Peyer's patch (tissue), 4 donors: ENCODE measurements around the gene DDX41. TPM values are rescaled to one million over a fixed set of nuclear protein-coding genes. Genes with fewer than 3 reads are reported as not detected.

Experiments used
- DNase-seq, 3 donors: peaks; one replicate each; pipeline ENCODE4 v3.0.0-alpha.2; 2017 to 2019
- H3K27ac ChIP-seq, 4 donors: fragments of 200-600 bp; sonication (generic); one replicate each; pipeline ENCODE4 v1.5.1; 2016 to 2019
- H3K27me3 ChIP-seq, 2 donors: fragments of 200-600 bp; sonication (generic); one replicate each; pipeline ENCODE4 v1.5.1; 2019
- H3K36me3 ChIP-seq, 3 donors: fragments of 200-600 bp; sonication (generic); one replicate each; pipeline ENCODE4 v1.5.1; 2016 to 2019
- H3K4me1 ChIP-seq, 4 donors: fragments of 200-600 bp; sonication (generic); one replicate each; pipeline ENCODE4 v1.5.1; 2016 to 2019
- H3K4me3 ChIP-seq, 4 donors: fragments of 200-600 bp; sonication (generic); 1 replicate in 3 of 4; 2 replicates in 1 of 4; pipeline ENCODE4 v1.5.1; 2016 to 2019; ENCODE audit warnings: mild to moderate bottlenecking in 1 of 4
- H3K9me3 ChIP-seq, 4 donors: fragments of 200-600 bp; sonication (generic); one replicate each; pipeline ENCODE4 v1.5.1; 2016 to 2019; ENCODE audit warnings: mild to moderate bottlenecking in 1 of 4
- POLR2A ChIP-seq, 2 donors: fragments of 450-650 bp; IDR thresholded peaks; one replicate each; pipeline ENCODE4 v1.5.1; 2017; ENCODE audit warnings: antibody characterized with exemption in 2 of 2, mild to moderate bottlenecking in 2 of 2, moderate library complexity in 2 of 2
- total RNA-seq, 4 donors: library from RNA; depleted of rRNA; stranded (reverse); fragments of >200 nt; gene quantifications; one replicate each; pipeline ENCODE4 v1.1.0, GENCODE V29; 2016
- TF ChIP-seq, protein P1 (sequence below), 6 experiments: fragments of 450-650 bp in 4 of 6; fragments of 200-600 bp in 2 of 6; sonication (generic) in 1 of 6; IDR thresholded peaks; one replicate each; pipeline ENCODE4 v1.5.1; 2017 to 2019; ENCODE audit warnings: antibody characterized with exemption in 6 of 6, mild to moderate bottlenecking in 3 of 6, moderate library complexity in 1 of 6

DDX41 gene
- total RNA-seq, 4 donors from 2014 or later: 103 to 168 (median 118) TPM

DNA sequence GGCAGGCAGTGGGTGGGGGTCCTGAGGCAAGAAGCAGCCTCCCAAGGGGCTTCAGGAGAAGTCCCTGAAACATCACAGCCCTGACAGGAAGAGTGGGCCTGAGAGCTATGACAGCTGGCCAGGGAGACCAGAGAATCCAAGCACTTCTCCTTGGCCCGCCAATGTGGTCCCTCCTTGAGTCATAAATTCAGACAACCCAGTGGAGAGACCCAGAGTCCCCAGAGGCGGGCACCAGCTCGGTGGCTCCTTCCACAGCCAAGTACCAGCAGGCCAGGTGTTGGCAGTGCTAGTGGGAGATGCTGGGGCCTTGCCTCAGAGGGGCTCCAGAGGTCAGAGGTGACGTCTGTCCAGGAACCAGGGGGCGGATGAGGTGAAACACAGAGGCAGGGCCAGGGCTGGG, 5.6 kb downstream of the DDX41 start:
- Histone ChIP-seq H3K27me3 (no peaks in the 10 kb centered on the region), H3K36me3 (peaks cover 0 to 54% (median 0%) of the 10 kb centered on the region in 3 donors), H3K27ac (peak overlapping the region in 3 of 4 donors; percentile 13 to 92 (median 74)), H3K4me1 (peaks cover 0 to 19% (median 13%) of the 10 kb centered on the region in 4 donors), H3K9me3 (no peaks in the 10 kb centered on the region), H3K4me3 (peak overlapping the region in 1 of 4 donors; percentile 57)
- DNase-seq: no peak
- TF ChIP-seq, protein P1, sequence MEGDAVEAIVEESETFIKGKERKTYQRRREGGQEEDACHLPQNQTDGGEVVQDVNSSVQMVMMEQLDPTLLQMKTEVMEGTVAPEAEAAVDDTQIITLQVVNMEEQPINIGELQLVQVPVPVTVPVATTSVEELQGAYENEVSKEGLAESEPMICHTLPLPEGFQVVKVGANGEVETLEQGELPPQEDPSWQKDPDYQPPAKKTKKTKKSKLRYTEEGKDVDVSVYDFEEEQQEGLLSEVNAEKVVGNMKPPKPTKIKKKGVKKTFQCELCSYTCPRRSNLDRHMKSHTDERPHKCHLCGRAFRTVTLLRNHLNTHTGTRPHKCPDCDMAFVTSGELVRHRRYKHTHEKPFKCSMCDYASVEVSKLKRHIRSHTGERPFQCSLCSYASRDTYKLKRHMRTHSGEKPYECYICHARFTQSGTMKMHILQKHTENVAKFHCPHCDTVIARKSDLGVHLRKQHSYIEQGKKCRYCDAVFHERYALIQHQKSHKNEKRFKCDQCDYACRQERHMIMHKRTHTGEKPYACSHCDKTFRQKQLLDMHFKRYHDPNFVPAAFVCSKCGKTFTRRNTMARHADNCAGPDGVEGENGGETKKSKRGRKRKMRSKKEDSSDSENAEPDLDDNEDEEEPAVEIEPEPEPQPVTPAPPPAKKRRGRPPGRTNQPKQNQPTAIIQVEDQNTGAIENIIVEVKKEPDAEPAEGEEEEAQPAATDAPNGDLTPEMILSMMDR (IDR thresholded peaks at IDR 0.05): no peak
- no peak for TF ChIP-seq POLR2A (IDR thresholded peaks at IDR 0.05)

DNA sequence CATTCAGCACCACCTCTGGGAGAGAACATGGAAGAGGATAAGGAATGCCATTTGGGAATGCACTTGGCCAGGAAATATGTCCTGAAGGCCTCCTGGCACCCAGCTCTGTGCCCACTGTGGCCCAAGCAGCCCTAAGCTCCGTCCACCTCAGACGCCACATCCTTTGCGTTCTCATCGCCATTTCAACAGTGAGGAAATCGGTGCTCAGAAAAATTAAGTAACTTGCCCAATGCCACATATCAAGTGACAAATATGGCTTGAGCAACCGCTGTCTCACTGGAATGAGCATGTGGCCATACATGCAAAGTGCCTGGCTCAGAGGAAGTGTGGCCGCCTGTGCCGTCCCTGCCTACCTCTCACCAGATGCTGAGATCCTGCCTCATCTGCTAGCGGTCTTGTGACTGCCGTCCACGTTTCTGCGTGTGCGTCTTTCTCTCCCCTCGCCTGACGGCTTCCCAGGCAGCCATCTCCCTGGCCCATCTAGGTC, 6.2 kb downstream of the DDX41 start:
- Histone ChIP-seq H3K27me3 (no peaks in the 10 kb centered on the region), H3K9me3 (no peaks in the 10 kb centered on the region), H3K4me3 (peak overlapping the region in 2 of 4 donors; percentile 47 to 57), H3K36me3 (peaks cover 0 to 52% (median 0%) of the 10 kb centered on the region in 3 donors), H3K4me1 (peaks cover 0 to 13% (median 7%) of the 10 kb centered on the region in 4 donors), H3K27ac (peak overlapping the region in 3 of 4 donors; percentile 13 to 92 (median 74))
- no peak for TF ChIP-seq POLR2A (IDR thresholded peaks at IDR 0.05)
- TF ChIP-seq, protein P1 (IDR thresholded peaks at IDR 0.05): no peak
- peak in 2 of 3 donors; percentile 81 to 85 for DNase-seq

DNA sequence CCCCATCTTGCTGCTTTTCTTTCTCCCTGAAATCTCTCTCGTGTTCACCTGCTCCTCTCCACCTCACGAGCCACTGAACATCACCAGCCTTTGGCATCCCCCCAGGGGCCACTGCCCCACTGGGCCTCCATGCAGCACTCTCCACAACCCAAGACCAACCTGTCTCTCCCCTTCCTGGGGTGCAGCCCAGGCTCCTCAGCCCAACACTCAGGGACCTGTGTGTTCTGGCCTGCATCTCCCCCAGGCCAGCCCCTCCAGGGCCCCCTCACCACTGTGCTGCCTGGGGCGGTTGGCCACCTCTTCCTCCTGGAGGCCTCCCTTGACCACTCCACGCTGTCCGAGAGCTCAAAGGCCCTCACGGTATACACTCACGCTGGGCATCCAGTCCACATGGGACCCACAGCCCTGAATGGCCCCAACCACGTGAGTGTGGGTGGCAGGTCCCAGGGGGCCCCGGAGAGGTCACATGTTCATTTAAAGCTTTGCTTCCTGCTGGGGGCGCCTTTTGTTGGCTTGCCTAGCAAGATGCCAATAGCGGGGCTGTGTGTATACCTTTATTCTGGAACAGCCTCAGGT, 6.7 kb downstream of the DDX41 start:
- TF ChIP-seq POLR2A (IDR thresholded peaks at IDR 0.05): no peak
- TF ChIP-seq, protein P1 (IDR thresholded peaks at IDR 0.05): no peak
- H3K4me3 ChIP-seq: peak overlapping the region in 3 of 4 donors; percentile 42 to 57 (median 47)
- peaks cover 0 to 13% (median 4%) of the 10 kb centered on the region in 4 donors for H3K4me1 ChIP-seq
- peak in 2 of 3 donors; percentile 83 for DNase-seq
- peak overlapping the region; percentile 57 to 92 (median 68) for H3K27ac ChIP-seq
- no peaks in the 10 kb centered on the region for H3K9me3 ChIP-seq
- H3K27me3 ChIP-seq: no peaks in the 10 kb centered on the region
- peaks cover 0 to 47% (median 0%) of the 10 kb centered on the region in 3 donors for H3K36me3 ChIP-seq

DNA sequence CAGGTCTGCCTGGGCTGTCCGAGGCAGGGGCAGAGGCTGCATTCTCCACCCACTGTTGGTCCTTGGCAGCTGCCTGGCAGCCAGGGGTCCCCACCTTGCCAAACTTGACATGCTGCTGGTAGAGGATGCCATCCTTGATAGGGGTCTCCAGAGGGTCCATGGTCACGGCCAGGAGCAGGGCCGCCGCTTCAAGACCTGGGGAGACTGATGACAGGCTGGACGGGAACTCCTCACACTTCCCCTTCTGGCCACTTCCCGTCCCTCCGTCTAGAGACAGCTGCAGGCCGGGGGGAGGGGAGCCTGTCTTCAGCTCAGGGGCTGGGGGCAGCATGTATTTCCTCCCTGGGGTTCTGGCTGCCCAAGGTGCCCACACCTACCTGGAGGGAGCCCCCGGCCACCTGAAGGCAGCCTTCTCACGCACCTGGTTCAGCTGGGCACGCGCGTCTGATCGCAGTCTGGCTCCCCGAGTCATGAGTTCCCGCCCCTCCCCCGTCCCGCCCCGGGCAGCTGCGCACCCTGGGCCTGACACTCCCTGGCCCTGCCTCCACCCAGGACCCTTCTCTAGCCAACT, 7.3 kb downstream of the DDX41 start, which contains the start of gene DOK3:
TSS of gene DOK3 (minus strand) at position 446 of the 571 bp plus-strand sequence. CDS start at position 160, 286 bp downstream.
- Histone ChIP-seq H3K27ac (peak within 1 kb of the TSS; percentile 57 to 92 (median 68)), H3K4me3 (peak within 1 kb of the TSS; percentile 38 to 57 (median 44)), H3K9me3 (no peaks in the 10 kb centered on the region), H3K27me3 (no peaks in the 10 kb centered on the region), H3K36me3 (peaks cover 0 to 41% (median 0%) of the 10 kb centered on the region in 3 donors), H3K4me1 (peaks cover 0 to 13% (median 1%) of the 10 kb centered on the region in 4 donors)
- DNase-seq: peak in 2 of 3 donors; percentile 74 to 81
- TF ChIP-seq, protein P1 (IDR thresholded peaks at IDR 0.05): no peak
- no peak for TF ChIP-seq POLR2A (IDR thresholded peaks at IDR 0.05)

DNA sequence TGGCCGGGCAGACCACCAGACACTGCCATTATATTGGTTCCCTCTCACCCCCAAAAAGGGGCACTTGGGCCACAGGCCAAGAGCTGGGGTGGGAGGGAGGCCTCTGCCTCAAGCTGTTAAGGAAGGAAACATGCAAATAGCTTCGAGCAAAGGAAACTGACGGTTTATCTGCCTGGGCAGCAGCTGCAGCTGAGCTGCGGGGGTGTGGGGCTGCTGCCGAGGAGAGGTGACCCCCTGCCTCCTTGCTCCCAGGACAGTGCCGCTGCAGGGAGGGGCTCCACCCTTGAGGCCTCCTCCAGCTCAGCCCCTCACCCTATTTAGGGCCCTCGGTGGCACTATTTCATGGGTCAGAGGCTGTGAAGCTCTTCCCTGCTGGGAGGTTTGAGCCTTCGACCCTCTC, 7.9 kb downstream of the DDX41 start:
- H3K27me3 ChIP-seq: no peaks in the 10 kb centered on the region
- peak overlapping the region; percentile 57 to 92 (median 68) for H3K27ac ChIP-seq
- no peaks in the 10 kb centered on the region for H3K9me3 ChIP-seq
- H3K4me3 ChIP-seq: peak overlapping the region; percentile 38 to 57 (median 44)
- peak in 2 of 3 donors; percentile 59 to 60 for DNase-seq
- peaks cover 0 to 35% (median 0%) of the 10 kb centered on the region in 3 donors for H3K36me3 ChIP-seq
- H3K4me1 ChIP-seq: peaks cover 0 to 13% (median 1%) of the 10 kb centered on the region in 4 donors
- no peak for TF ChIP-seq POLR2A (IDR thresholded peaks at IDR 0.05)
- TF ChIP-seq, protein P1 (IDR thresholded peaks at IDR 0.05): no peak
